Immature natural killer cell (primary cell): ENCODE measurements around the gene DNMBP. TPM values are rescaled to one million over a fixed set of nuclear protein-coding genes. Genes with fewer than 3 reads are reported as not detected.
A peak's percentile ranks its signal among the peaks of the same experiment; 100 is the strongest.

Experiments
- DNase-seq, 3 donors: peaks; one replicate each; pipeline ENCODE4 v3.0.0; 2022; ENCODE audit warnings: mixed read lengths in 1 of 3
- H3K27ac Mint-ChIP-seq, 6 donors: one replicate each; pipeline ENCODE4 v1.8.0; 2020; ENCODE audit warnings: mixed read lengths in 6 of 6, mild to moderate bottlenecking in 5 of 6, inconsistent platforms in 4 of 6, moderate library complexity in 3 of 6
- H3K27me3 Mint-ChIP-seq, 3 donors: one replicate each; pipeline ENCODE4 v1.8.0; 2020 to 2021; ENCODE audit warnings: low read depth in 3 of 3, mild to moderate bottlenecking in 3 of 3, mixed read lengths in 3 of 3, moderate library complexity in 3 of 3, inconsistent platforms in 1 of 3
- H3K36me3 Mint-ChIP-seq, 3 donors: one replicate each; pipeline ENCODE4 v1.8.0; 2020; ENCODE audit warnings: mixed read lengths in 3 of 3, inconsistent platforms in 2 of 3, mild to moderate bottlenecking in 2 of 3
- H3K4me1 Mint-ChIP-seq, 2 donors: one replicate each; pipeline ENCODE4 v1.8.0; 2020; ENCODE audit warnings: inconsistent platforms in 2 of 2, mild to moderate bottlenecking in 2 of 2, mixed read lengths in 2 of 2, moderate library complexity in 1 of 2
- H3K4me3 Mint-ChIP-seq, 5 donors: one replicate each; pipeline ENCODE4 v1.8.0; 2020; ENCODE audit warnings: mild to moderate bottlenecking in 5 of 5, mixed read lengths in 5 of 5, inconsistent platforms in 3 of 5, moderate library complexity in 3 of 5
- H3K9me3 Mint-ChIP-seq, 6 donors: one replicate each; pipeline ENCODE4 v1.8.0; 2020; ENCODE audit warnings: mild to moderate bottlenecking in 6 of 6, mixed read lengths in 6 of 6, inconsistent platforms in 4 of 6, moderate library complexity in 3 of 6
- polyA plus RNA-seq, 3 donors: library from polyadenylated mRNA; unstranded; fragments of 300-500 nt; fragmentation: Illumina TruSeq; gene quantifications; one replicate each; pipeline ENCODE4 v1.2.3, GENCODE V29; 2021

DNMBP gene
- polyA plus RNA-seq, result 1 to 10 TPM in 1 of 3 donors, under 1 TPM in 1, not detected in 1; 0.41 to 2.8 TPM

DNA sequence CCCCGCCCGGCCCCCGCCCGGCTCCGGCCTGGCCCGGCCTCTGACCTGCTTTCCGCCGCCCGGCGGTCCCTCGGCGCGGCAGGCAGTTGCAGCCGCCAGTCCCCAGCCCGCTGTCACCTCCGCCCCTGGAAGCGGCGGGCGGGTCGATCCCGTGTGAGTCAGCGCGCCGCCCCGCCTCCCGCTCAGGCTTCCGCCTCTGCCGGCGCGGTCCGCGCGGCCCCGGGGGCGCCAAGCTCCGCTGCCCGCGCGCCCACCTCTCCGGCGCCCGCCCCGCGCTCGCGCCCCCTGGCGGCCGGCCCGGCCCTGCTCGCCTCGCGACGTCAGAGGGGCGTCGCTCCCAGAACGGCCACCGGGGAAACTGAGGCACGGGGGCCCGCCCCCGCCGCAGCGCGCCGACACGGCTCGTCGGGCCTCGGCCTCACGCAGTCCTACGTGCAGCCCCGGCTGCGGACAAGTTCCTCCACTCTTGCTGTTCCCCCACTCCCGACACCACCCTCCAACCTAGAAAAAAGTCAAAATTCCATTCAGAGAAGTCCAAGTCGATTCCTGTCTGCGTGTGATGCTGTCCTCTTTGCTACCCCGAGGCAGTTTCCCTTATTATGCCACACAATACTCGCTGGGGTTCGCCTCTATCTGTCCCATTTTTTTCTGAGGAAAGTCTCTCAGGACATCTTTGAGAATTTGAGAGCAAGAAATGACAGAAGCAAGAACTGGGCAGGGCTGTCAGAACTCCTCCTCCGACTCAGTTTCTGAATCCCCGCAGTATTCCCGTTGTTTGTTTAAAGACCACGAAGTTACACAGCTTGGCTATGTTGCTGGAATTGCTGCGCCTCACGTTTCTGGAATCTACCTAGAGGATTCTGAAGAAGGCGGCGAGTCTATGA lies at the start of gene DNMBP:
DNMBP (minus strand) TSS at position 155 of the 884 bp plus-strand sequence. CDS start 37,823 bp downstream, outside the sequence.
- Mint-ChIP-seq H3K4me1 (peaks cover 33 to 39% of the 10 kb centered on the region in 2 donors), H3K27ac (peak within 1 kb of the TSS; percentile 53 to 93 (median 86)), H3K4me3 (peak within 1 kb of the TSS; percentile 91 to 98 (median 96)), H3K9me3 (no peaks in the 10 kb centered on the region), H3K27me3 (peaks cover 2 to 6% (median 2%) of the 10 kb centered on the region in 3 donors), H3K36me3 (no peaks in the 10 kb centered on the region)
- peak; percentile 85 to 89 (median 88) for DNase-seq

GRCh38 chr10:100057948-100058347 lies 48.2 kb upstream of the DNMBP start:
- H3K27me3 Mint-ChIP-seq, result peaks cover 0 to 13% (median 13%) of the 10 kb centered on the region in 3 donors
- no peaks in the 10 kb centered on the region for H3K36me3 Mint-ChIP-seq
- no peaks in the 10 kb centered on the region for H3K9me3 Mint-ChIP-seq
- DNase-seq, result no peak
- H3K4me3 Mint-ChIP-seq, result no peak overlapping the region
- no peak overlapping the region for H3K27ac Mint-ChIP-seq
- H3K4me1 Mint-ChIP-seq, result no peaks in the 10 kb centered on the region

GRCh38 chr10:100053686-100054460 lies 44.1 kb upstream of the DNMBP start:
- Mint-ChIP-seq H3K4me3 (no peak overlapping the region), H3K27me3 (peaks cover 0 to 12% (median 8%) of the 10 kb centered on the region in 3 donors)

DNA sequence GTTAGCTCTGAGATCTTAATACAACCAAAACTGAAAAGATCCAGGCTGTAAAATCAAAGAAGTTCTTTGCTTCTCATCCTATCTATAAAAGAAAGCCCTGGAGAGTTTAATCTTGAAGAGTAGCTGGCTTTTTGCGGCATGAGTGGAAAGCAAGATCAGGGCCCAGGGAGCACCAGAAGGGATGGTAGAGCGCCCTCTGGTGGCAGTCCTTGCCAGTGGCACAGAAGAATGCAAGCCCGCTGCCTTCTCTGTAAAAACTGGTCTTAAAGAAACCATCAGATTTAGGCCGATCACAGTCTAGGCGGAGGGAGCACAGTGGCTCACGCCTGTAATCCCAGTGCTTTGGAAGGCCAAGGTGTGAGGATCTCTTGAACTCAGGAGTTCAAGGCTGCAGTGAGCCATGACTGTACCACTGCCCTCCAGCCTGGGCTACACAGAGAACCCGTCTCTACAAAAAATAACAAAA lies 36.3 kb upstream of the DNMBP start:
- DNase-seq, result peak; percentile 54 to 69 (median 57)

More at GRCh38 chr10:100053686-100054460, 44.1 kb upstream of the DNMBP start:
- H3K9me3 Mint-ChIP-seq, result no peaks in the 10 kb centered on the region
- DNase-seq, result no peak
- no peaks in the 10 kb centered on the region for H3K4me1 Mint-ChIP-seq
- H3K36me3 Mint-ChIP-seq, result no peaks in the 10 kb centered on the region
- no peak overlapping the region for H3K27ac Mint-ChIP-seq

GRCh38 chr10:100045592-100045991 lies 35.8 kb upstream of the DNMBP start:
- Mint-ChIP-seq H3K9me3 (no peaks in the 10 kb centered on the region), H3K27me3 (peaks cover 2 to 4% (median 3%) of the 10 kb centered on the region in 3 donors), H3K36me3 (no peaks in the 10 kb centered on the region), H3K4me3 (no peak overlapping the region), H3K4me1 (no peaks in the 10 kb centered on the region), H3K27ac (no peak overlapping the region)
- DNase-seq, result peak in 1 of 3 donors; percentile 0

More for the DNA sequence above, 36.3 kb upstream of the DNMBP start:
- Mint-ChIP-seq H3K4me3 (no peak overlapping the region), H3K36me3 (no peaks in the 10 kb centered on the region), H3K27me3 (peaks cover 2 to 4% (median 3%) of the 10 kb centered on the region in 3 donors), H3K9me3 (no peaks in the 10 kb centered on the region), H3K27ac (no peak overlapping the region), H3K4me1 (no peaks in the 10 kb centered on the region)

DNA sequence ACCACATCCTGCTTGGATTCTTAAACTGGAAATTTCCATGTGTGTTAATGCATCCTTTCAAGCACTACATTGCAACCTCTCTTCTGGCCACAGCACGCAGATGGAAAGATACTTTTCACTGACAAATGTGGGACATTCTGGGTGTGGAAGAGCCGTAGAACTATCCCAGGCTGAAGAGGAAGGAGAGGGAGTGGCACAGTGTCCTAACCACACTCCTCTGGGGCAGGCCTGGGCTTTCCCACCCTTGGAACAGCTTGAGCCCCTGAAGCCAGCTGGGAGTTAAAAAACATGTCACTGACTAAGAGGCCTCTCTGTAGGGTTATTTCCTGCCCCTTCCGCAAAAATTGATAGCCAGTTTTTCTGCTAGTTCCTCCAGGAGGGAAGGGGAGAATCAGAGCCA lies 34.0 kb upstream of the DNMBP start:
- Mint-ChIP-seq H3K27me3 (peaks cover 2 to 4% (median 3%) of the 10 kb centered on the region in 3 donors), H3K4me1 (no peaks in the 10 kb centered on the region), H3K36me3 (no peaks in the 10 kb centered on the region), H3K4me3 (no peak overlapping the region), H3K27ac (no peak overlapping the region), H3K9me3 (no peaks in the 10 kb centered on the region)
- no peak for DNase-seq

DNA sequence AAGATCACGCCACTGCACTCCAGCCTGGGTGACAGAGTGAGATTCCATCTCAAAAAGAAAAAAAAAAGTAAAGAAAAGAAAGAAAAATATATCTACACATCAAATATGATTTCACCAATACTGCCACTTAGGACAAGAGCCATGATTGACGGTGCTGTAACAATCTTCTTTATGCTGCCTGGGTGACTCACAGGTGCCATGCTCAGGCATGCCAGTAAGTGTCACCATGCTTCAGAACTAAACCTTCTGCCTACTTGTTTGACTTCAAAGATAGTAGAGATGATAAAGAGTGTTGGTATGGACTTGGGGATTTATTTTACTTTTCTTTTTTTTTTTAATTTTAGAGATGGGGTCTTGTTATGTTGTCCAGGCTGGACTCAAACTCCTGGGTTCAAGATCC lies 33.6 kb upstream of the DNMBP start:
- Mint-ChIP-seq H3K4me1 (no peaks in the 10 kb centered on the region), H3K27ac (no peak overlapping the region), H3K27me3 (peaks cover 0 to 6% (median 3%) of the 10 kb centered on the region in 3 donors), H3K4me3 (no peak overlapping the region), H3K9me3 (no peaks in the 10 kb centered on the region), H3K36me3 (no peaks in the 10 kb centered on the region)
- no peak for DNase-seq

DNA sequence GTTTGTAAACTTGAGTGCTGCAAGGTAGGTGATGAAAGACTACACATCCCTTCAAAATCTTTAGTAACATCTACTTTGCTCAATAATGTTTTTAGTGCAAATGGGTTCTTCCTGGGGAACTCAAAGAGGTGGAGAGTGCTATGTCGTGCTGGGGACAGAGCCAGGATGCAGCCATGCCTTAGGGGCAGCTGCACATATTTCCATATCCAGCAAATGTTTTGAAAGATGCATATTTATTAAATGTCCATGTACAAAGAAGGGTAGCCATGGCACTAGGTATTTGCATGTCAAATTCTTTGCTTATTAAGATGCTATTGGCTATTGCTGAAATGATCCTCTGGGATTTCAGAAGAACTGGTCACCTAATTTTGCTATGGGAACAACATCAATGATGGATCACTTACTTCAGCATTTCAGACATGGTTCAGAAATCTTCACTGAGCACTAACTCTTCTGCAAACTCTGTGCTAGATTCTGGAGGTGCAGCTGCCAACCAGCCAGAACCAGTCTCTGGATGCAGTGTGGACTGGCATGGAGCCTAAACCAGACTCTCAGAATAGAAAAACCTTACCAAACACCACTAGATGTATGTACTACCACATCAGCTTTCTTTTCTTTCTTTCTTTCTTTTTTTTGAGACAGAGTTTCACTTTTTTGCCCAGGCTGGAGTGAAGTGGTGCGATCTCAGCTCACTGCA lies 31.7 kb upstream of the DNMBP start:
- Mint-ChIP-seq H3K9me3 (no peaks in the 10 kb centered on the region), H3K36me3 (no peaks in the 10 kb centered on the region), H3K4me3 (no peak overlapping the region), H3K4me1 (no peaks in the 10 kb centered on the region), H3K27me3 (peaks cover 0 to 18% (median 2%) of the 10 kb centered on the region in 3 donors), H3K27ac (no peak overlapping the region)
- DNase-seq, result no peak

DNA sequence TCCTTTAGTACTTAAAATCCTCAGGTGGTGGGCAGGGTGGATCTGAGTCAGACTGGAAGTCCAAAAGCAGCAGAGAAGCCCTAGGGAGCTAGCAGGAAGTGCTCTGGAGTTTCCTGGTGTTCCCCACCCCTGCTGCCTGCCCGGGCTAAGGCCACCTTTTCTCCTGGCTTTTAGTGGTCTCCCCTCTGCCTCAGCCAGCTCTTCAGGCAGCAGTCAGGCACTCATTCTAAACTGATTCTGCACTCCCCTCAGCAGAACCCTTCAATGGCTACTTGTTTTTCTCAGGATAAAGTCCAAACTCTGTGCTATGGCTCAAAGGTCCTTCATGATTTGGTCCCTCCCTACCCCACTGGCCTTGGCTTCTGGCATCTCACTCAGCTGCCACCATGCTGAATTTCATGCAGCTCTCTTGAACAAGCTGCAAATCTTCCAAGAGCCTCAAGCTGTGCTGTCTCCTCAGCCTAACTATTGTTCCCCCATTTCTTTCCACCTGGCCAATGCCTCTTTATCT lies 28.9 kb upstream of the DNMBP start:
- Mint-ChIP-seq H3K4me1 (no peaks in the 10 kb centered on the region), H3K9me3 (no peaks in the 10 kb centered on the region), H3K4me3 (no peak overlapping the region), H3K36me3 (no peaks in the 10 kb centered on the region), H3K27me3 (peaks cover 0 to 22% (median 5%) of the 10 kb centered on the region in 3 donors), H3K27ac (no peak overlapping the region)
- no peak for DNase-seq

DNA sequence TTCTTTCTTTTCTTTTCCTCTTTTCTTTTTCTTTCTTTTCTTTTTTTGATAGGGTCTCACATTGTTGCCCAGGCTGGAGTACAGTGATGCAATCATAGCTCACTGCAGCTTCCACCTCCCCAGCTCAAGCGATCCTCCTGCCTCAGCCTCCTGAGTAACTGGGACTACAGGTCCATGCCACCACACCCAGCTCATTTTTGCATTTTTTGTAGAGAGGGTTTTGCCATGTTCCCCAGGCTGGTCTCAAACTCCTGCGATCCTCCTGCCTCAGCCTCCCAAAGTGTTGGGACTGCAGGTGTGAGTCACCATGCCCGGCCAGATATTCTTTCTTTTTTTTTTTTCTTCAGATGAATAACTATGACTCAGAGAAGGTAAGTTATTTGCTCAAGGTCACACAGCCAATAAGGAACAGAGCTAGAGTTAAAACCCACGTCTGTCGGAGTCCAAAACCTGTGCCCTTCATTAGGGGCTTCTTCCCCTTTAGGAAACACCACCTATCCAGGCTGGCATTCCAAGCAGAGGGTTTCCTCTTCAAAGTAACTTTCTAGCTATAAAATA lies 28.1 kb upstream of the DNMBP start:
- peaks cover 0 to 22% (median 5%) of the 10 kb centered on the region in 3 donors for H3K27me3 Mint-ChIP-seq
- H3K36me3 Mint-ChIP-seq, result no peaks in the 10 kb centered on the region
- no peak for DNase-seq
- no peaks in the 10 kb centered on the region for H3K9me3 Mint-ChIP-seq
- no peaks in the 10 kb centered on the region for H3K4me1 Mint-ChIP-seq
- no peak overlapping the region for H3K4me3 Mint-ChIP-seq
- no peak overlapping the region for H3K27ac Mint-ChIP-seq

- no peaks in the 10 kb centered on the region for H3K36me3 Mint-ChIP-seq
- H3K27ac Mint-ChIP-seq, result no peak overlapping the region
- no peak for DNase-seq
- H3K27me3 Mint-ChIP-seq, result peaks cover under 1 to 18% (median 5%) of the 10 kb centered on the region in 3 donors
- no peaks in the 10 kb centered on the region for H3K4me1 Mint-ChIP-seq
- H3K4me3 Mint-ChIP-seq, result no peak overlapping the region
- H3K9me3 Mint-ChIP-seq, result no peaks in the 10 kb centered on the region
These were observed 27.1 kb upstream of the DNMBP start for GRCh38 chr10:100036850-100037249.

- no peak overlapping the region for H3K4me3 Mint-ChIP-seq
- peaks cover 1 to 18% (median 5%) of the 10 kb centered on the region in 3 donors for H3K27me3 Mint-ChIP-seq
- no peak for DNase-seq
- H3K9me3 Mint-ChIP-seq, result no peaks in the 10 kb centered on the region
- H3K36me3 Mint-ChIP-seq, result no peaks in the 10 kb centered on the region
- H3K27ac Mint-ChIP-seq, result no peak overlapping the region
- no peaks in the 10 kb centered on the region for H3K4me1 Mint-ChIP-seq
These were observed 24.1 kb upstream of the DNMBP start for GRCh38 chr10:100033766-100034418.

DNA sequence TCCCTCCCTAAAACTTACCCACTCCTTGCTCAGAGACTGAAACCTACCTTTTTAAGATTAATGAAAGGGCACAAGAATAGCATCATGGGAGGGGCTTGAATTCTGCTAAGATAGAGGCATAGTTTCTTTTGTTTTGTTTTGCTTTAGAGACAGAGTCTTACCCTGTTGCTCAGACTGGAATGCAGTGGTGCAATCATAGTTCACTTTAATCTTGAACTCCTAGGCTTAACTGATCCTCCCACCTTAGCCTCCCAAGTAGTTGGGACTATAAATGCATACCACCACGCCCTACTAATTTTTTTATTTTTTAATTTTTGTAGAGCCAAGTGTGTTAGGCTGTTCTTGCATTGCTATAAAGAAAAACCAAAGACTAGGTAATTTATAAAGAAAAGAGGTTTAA lies 17.7 kb upstream of the DNMBP start:
- no peak for DNase-seq
- Mint-ChIP-seq H3K27me3 (peaks cover 0 to 3% (median 0%) of the 10 kb centered on the region in 3 donors), H3K4me1 (no peaks in the 10 kb centered on the region), H3K36me3 (no peaks in the 10 kb centered on the region), H3K27ac (no peak overlapping the region), H3K4me3 (no peak overlapping the region), H3K9me3 (no peaks in the 10 kb centered on the region)
